ENCODE data around the gene STK11.

Gene STK11

DNA sequence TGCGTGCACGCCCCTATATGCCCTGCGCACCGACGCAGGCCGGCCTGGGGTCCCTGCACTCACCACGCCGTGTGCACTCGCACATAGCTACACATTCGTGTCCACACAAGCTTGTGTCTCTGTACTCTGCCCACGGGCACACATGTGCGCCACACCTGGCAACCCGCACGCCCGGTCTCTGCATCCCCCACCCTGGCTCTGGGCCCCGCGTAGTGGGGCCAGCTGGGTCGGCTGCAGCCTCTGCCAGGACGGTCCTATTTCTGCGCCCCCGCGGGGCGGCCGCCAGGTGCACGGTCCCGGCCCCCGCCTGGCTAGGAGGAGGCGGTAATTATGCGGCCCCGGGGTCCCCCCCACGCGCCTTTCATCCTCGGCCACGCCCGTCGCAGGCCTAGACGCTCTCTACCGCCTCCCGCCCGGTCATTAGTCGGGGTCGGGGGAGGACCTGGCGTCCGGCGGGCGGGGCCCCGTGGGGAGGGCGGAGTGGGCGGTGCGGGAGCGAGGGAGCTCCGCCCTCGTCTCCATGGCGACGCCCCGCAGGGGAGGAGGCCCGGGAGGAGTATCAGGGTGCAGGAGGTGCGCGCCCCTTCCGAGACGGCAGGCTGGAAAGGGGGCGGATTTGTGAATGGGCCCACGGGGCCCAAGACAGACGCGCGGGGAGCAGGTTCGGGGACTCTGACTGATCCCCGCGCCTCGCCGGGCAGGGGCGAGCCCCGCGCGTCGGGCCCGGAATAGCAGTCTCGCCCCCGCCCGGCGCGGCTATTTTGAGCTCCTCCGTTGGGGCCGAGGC lies 60.7 kb downstream of the STK11 start:
- Histone ChIP-seq H3K36me3 (ENCODE audit: control insufficient read depth in 1 of 2, insufficient read depth in 2 of 2, low read length in 2 of 2) (peaks cover 6 to 7% of the 10 kb centered on the region in 2 donors), H3K9me3 (ENCODE audit: control insufficient read depth in 1 of 2, low read length in 2 of 2) (no peaks in the 10 kb centered on the region), H3K27me3 (ENCODE audit: low read depth, low read length) (no peaks in the 10 kb centered on the region), H3K4me3 (ENCODE audit: low read depth in 1 of 2, low read length in 2 of 2) (peak overlapping the region; percentile 16 to 61), H3K4me1 (ENCODE audit: control insufficient read depth in 1 of 2, insufficient read depth in 2 of 2, low read length in 2 of 2) (peaks cover 24 to 69% of the 10 kb centered on the region in 2 donors), H3K27ac (ENCODE audit: low read length) (peak overlapping the region; percentile 63)

DNA sequence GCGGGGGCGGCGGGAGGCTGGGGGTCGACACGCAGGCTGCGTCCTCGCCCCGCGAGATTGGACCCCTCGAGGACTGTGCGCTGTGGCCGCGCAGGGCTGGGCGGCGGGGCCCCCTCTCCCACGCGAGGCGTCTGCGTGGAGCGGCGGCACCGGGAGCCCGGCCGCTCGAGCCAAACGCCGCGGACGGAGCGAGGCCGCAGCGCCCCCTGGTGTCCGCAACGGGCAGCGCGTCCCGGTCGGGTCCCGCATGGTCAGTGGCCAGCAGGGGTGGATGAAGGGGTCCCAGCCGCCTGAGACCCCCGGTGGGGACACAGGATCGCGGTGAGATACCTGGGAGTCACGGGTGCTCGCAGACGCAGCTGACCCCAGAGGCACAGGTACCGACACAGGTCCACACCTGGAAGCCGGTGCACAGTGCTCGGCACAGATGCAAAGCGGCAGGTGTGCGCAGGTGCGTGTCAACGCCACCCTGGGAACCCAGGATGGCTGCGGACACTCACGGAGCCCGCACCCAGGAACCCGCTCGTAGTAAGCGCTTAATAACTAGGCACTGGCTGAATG lies 61.4 kb downstream of the STK11 start:
- Histone ChIP-seq H3K36me3 (ENCODE audit: control insufficient read depth in 1 of 2, insufficient read depth in 2 of 2, low read length in 2 of 2) (peaks cover 13% of the 10 kb centered on the region in 2 donors), H3K4me3 (ENCODE audit: low read depth in 1 of 2, low read length in 2 of 2) (peak overlapping the region; percentile 37 to 61), H3K27ac (ENCODE audit: low read length) (no peak overlapping the region), H3K9me3 (ENCODE audit: control insufficient read depth in 1 of 2, low read length in 2 of 2) (no peaks in the 10 kb centered on the region), H3K27me3 (ENCODE audit: low read depth, low read length) (no peaks in the 10 kb centered on the region), H3K4me1 (ENCODE audit: control insufficient read depth in 1 of 2, insufficient read depth in 2 of 2, low read length in 2 of 2) (peaks cover 24 to 69% of the 10 kb centered on the region in 2 donors)

DNA sequence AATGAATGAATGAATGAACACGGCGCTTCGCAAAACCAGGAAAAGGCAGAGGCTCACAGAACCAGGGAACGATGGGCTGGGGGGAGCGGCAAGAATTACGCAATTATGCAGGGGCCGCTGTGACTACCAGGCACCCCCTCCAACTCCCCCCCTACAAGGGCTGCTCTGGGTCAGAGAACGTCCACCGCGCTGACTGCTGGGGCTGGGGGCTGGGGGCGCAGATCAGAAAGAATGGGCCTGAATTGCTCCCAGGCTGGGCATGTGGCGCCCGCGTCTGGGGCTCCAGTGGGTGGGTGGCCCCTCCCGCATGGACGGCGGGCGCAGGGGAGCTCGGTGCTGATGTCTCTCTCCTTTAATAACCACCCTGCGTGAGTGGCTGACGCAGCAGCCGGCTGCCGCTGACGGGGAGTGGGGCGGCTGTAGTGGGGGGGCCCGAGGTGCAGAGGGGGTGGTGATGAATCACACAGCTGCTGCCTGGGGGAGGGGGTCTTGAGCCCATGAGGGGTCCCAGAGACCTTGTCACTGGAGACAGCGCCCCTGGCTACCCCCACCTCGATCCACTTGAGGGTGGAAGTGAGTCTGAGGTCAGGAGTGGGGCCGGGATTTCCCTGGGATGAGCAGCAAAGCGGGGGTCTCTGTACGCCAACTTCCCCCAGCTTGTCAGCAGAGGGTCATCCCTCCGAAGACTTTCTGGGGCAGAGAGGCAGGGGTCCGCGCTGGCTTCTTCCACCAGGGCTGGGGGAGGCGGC lies 62.1 kb downstream of the STK11 start:
- Histone ChIP-seq H3K4me3 (ENCODE audit: low read depth in 1 of 2, low read length in 2 of 2) (peak overlapping the region; percentile 37 to 61), H3K27ac (ENCODE audit: low read length) (no peak overlapping the region)

DNA sequence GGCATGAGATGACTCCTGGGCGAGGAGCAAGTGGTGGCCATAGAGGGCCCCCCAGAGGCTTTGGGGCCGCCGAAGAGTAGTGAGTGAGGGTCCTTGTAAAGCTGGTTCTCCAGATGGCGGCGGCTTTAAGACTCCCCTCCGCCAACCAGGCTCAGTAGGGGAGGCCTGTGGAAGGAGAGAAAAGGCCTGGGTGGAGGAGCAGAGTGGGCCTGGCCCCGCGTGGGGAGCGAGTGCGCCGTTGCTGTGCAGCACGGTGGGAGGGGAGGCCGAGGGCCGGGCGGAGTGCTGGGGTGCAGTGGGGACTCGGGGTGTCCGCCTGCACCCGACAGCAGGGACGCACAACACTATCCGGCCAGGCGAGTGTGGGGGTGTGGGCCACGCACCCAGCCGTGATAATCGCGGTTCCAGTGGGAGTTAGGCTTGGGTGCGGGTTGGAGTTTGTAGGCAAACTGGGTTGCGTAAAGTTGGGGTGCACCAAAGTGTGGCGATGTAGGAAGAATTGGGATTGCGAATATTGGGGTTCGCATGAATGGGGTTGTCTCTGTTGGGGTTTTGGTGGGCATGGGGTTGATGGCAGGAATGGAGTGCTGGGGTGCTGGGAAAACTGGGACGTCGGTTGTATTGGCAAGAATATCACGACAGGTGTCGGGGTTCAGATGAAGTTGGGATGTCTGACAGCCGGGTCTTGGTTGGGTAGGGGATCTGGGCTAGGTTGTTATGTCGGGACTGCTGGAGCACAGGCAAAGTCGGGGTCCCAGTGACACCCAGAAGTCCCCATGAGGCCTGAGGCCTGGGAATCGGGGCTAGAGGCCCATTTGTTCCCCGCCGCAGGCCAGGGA lies 62.9 kb downstream of the STK11 start:
- Histone ChIP-seq H3K4me1 (ENCODE audit: control insufficient read depth in 1 of 2, insufficient read depth in 2 of 2, low read length in 2 of 2) (peaks cover 26 to 76% of the 10 kb centered on the region in 2 donors), H3K27me3 (ENCODE audit: low read depth, low read length) (no peaks in the 10 kb centered on the region), H3K9me3 (ENCODE audit: control insufficient read depth in 1 of 2, low read length in 2 of 2) (no peaks in the 10 kb centered on the region), H3K4me3 (ENCODE audit: low read depth in 1 of 2, low read length in 2 of 2) (peak overlapping the region in 1 of 2 donors; percentile 7), H3K27ac (ENCODE audit: low read length) (peak overlapping the region; percentile 77), H3K36me3 (ENCODE audit: control insufficient read depth in 1 of 2, insufficient read depth in 2 of 2, low read length in 2 of 2) (peaks cover 26 to 28% of the 10 kb centered on the region in 2 donors)

More for the DNA sequence above, 62.1 kb downstream of the STK11 start:
- H3K4me1 ChIP-seq (ENCODE audit: control insufficient read depth in 1 of 2, insufficient read depth in 2 of 2, low read length in 2 of 2): peaks cover 26 to 69% of the 10 kb centered on the region in 2 donors
- H3K9me3 ChIP-seq (ENCODE audit: control insufficient read depth in 1 of 2, low read length in 2 of 2): no peaks in the 10 kb centered on the region
- peaks cover 20% of the 10 kb centered on the region in 2 donors for H3K36me3 ChIP-seq (ENCODE audit: control insufficient read depth in 1 of 2, insufficient read depth in 2 of 2, low read length in 2 of 2)
- H3K27me3 ChIP-seq (ENCODE audit: low read depth, low read length): no peaks in the 10 kb centered on the region

DNA sequence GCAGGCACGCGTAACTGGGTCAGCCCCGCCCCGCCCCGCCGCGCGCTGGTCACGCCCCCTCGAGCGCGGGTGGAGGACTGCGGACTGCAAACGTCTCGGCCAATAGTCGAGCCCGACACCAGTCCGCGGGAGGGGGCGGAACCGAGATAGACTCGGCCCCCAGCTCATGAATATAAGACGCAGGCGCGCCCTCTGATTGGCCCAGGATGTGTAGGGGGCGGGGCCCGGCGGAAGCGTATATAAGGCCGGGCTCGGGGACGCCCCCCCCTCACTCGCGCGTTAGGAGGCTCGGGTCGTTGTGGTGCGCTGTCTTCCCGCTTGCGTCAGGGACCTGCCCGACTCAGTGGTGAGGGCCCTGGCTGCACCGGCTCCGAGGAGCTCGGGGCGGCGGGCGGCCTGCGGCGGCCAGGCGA lies 63.5 kb downstream of the STK11 start, which contains the start of gene CIRBP:
CIRBP (plus strand) TSS at position 268 of the 413 bp plus-strand sequence. CDS start 1,602 bp downstream, outside the sequence.
- Histone ChIP-seq H3K36me3 (ENCODE audit: control insufficient read depth in 1 of 2, insufficient read depth in 2 of 2, low read length in 2 of 2) (peaks cover 32 to 34% of the 10 kb centered on the region in 2 donors), H3K27ac (ENCODE audit: low read length) (peak within 1 kb of the TSS; percentile 94), H3K9me3 (ENCODE audit: control insufficient read depth in 1 of 2, low read length in 2 of 2) (no peaks in the 10 kb centered on the region), H3K27me3 (ENCODE audit: low read depth, low read length) (no peaks in the 10 kb centered on the region), H3K4me3 (ENCODE audit: low read depth in 1 of 2, low read length in 2 of 2) (peak within 1 kb of the TSS; percentile 90 to 95), H3K4me1 (ENCODE audit: control insufficient read depth in 1 of 2, insufficient read depth in 2 of 2, low read length in 2 of 2) (peaks cover 26 to 83% of the 10 kb centered on the region in 2 donors)

DNA sequence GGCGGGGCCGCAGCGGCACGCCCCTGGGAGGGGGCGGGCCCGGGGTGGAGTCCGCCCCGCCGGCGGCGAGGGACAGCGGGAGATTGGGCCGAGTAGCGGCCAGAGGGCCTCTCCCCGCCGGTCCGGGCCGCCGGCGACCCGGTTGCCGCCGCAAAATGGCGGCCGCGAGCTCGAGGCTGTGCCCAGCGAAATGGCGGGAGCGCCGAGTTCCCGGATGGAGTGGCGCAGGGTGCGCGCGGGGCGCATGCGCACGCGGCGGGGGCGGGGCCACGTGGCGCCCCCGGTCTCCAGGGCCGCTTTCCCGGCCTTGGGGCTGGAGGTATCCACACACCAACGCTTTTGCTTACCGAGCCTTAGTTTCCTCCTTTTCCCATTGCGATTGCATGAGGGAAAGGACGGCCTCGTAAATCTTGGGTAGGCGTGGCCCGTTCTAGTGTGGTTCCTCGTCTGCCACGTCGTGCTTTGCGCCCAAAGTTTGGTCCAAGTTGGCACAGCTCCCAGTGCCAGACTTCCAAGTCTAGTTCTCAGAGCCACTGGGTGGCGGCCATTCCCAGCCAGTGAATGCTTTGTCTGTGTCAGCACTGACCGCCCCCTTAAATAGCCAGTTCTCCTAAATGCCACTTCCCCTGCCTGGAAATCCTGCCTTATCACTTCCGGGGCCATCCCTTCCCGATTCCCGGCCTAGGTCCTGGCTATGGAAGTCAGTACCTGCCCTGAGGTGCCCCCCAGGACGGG lies 64.1 kb downstream of the STK11 start:
- Histone ChIP-seq H3K4me3 (ENCODE audit: low read depth in 1 of 2, low read length in 2 of 2) (peak overlapping the region; percentile 90 to 95), H3K27me3 (ENCODE audit: low read depth, low read length) (no peaks in the 10 kb centered on the region), H3K4me1 (ENCODE audit: control insufficient read depth in 1 of 2, insufficient read depth in 2 of 2, low read length in 2 of 2) (peaks cover 26 to 88% of the 10 kb centered on the region in 2 donors), H3K36me3 (ENCODE audit: control insufficient read depth in 1 of 2, insufficient read depth in 2 of 2, low read length in 2 of 2) (peaks cover 35 to 38% of the 10 kb centered on the region in 2 donors), H3K9me3 (ENCODE audit: control insufficient read depth in 1 of 2, low read length in 2 of 2) (no peaks in the 10 kb centered on the region), H3K27ac (ENCODE audit: low read length) (peak overlapping the region; percentile 94)

DNA sequence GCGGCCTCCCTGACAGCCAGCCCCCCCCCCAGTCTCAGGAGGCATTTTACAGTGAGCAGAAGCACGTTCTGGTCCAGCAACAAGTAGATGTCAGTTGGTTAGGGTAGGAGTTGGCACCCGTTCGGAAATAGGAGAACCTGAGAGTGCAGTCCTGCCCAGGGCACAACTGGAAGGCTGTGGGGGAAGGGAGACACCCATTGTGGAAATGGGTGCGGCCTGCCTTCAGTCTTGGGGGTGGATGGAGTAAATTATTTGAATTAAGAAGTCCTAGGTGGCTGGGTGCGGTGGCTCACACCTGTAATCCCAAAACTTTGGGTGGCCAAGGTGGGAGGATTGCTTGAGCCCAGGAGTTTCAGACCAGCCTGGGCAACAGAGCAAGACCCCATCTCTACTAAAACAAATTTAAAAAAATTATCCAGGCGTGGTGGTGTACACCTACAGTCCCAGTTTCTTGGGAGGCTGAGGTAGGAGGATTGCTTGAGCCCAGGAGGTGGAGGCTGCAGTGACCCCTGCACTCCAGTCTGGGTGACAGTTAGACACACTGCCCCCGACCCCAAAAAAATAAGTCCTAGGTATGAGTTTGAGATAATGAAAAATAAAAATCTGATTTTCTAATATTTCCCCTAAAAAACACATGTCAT lies 64.8 kb downstream of the STK11 start:
- Histone ChIP-seq H3K27ac (ENCODE audit: low read length) (peak overlapping the region; percentile 94), H3K9me3 (ENCODE audit: control insufficient read depth in 1 of 2, low read length in 2 of 2) (no peaks in the 10 kb centered on the region), H3K4me3 (ENCODE audit: low read depth in 1 of 2, low read length in 2 of 2) (peak overlapping the region; percentile 90 to 95), H3K27me3 (ENCODE audit: low read depth, low read length) (no peaks in the 10 kb centered on the region), H3K36me3 (ENCODE audit: control insufficient read depth in 1 of 2, insufficient read depth in 2 of 2, low read length in 2 of 2) (peaks cover 35 to 43% of the 10 kb centered on the region in 2 donors), H3K4me1 (ENCODE audit: control insufficient read depth in 1 of 2, insufficient read depth in 2 of 2, low read length in 2 of 2) (peaks cover 26 to 89% of the 10 kb centered on the region in 2 donors)

DNA sequence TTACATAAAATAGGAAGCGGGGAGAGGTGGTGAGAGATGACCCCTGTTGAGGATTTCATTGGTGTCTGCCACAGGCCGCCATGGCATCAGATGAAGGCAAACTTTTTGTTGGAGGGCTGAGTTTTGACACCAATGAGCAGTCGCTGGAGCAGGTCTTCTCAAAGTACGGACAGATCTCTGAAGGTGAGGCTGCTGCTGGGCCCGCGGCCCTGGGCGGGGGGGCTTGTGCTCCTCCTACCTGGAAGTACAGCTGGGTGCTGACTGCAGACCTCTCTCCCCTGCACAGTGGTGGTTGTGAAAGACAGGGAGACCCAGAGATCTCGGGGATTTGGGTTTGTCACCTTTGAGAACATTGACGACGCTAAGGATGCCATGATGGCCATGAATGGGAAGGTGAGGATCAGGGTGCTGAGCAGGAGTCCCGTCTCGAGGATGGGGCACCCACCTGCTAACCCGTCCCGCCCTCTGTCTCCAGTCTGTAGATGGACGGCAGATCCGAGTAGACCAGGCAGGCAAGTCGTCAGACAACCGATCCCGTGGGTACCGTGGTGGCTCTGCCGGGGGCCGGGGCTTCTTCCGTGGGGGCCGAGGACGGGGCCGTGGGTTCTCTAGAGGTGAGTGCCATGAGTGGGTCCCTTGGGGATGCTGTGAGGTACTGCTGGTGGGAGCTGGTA lies 65.4 kb downstream of the STK11 start:
- no peaks in the 10 kb centered on the region for H3K27me3 ChIP-seq (ENCODE audit: low read depth, low read length)
- H3K4me3 ChIP-seq (ENCODE audit: low read depth in 1 of 2, low read length in 2 of 2): peak overlapping the region; percentile 90 to 95
- H3K36me3 ChIP-seq (ENCODE audit: control insufficient read depth in 1 of 2, insufficient read depth in 2 of 2, low read length in 2 of 2): peaks cover 35 to 43% of the 10 kb centered on the region in 2 donors
- peaks cover 26 to 85% of the 10 kb centered on the region in 2 donors for H3K4me1 ChIP-seq (ENCODE audit: control insufficient read depth in 1 of 2, insufficient read depth in 2 of 2, low read length in 2 of 2)
- H3K9me3 ChIP-seq (ENCODE audit: control insufficient read depth in 1 of 2, low read length in 2 of 2): no peaks in the 10 kb centered on the region
- H3K27ac ChIP-seq (ENCODE audit: low read length): peak overlapping the region; percentile 94

DNA sequence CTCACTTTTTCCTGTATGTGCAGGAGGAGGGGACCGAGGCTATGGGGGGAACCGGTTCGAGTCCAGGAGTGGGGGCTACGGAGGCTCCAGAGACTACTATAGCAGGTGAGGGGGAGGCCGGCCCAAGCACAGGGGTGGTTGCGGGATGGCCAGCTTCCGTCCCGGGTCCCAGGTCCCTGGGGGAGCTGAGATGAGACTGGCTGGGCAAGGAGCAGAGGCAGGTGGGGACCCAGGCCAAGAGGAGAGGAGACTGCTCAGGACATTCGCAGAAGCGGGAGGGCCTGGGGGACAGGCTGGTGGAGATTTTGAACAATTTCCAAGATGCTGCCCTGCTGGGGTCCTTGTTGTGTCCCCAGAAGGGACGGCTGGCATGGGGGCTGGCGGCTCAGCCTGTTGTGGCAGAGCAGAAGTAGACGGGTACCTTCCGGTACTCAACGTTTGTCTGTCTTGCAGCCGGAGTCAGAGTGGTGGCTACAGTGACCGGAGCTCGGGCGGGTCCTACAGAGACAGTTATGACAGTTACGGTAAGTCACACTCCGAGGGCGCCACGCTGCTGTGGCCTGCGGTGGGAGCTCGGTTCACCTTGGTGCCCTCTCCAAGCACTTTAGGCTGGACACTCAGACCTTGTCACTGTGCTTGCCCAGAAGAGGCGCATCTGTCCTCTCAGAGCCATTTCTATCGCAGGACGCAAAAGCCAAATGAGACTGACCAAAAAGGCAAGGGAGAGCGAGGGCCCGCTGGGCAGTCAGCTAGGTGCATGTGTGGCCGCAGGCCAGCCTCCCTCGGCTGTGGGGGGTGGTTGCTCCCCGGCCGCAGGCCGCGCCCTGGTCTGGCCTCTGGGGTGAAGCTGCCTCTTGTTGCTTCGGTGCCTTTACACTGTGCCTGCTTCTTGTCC lies 66.2 kb downstream of the STK11 start:
- Histone ChIP-seq H3K9me3 (ENCODE audit: control insufficient read depth in 1 of 2, low read length in 2 of 2) (no peaks in the 10 kb centered on the region), H3K27me3 (ENCODE audit: low read depth, low read length) (no peaks in the 10 kb centered on the region), H3K4me3 (ENCODE audit: low read depth in 1 of 2, low read length in 2 of 2) (peak overlapping the region; percentile 90 to 95), H3K27ac (ENCODE audit: low read length) (peak overlapping the region; percentile 94), H3K4me1 (ENCODE audit: control insufficient read depth in 1 of 2, insufficient read depth in 2 of 2, low read length in 2 of 2) (peaks cover 26 to 85% of the 10 kb centered on the region in 2 donors), H3K36me3 (ENCODE audit: control insufficient read depth in 1 of 2, insufficient read depth in 2 of 2, low read length in 2 of 2) (peaks cover 35 to 43% of the 10 kb centered on the region in 2 donors)
